Activated T-helper 1 cell treated with Interleukin-2 at 50 U/mL for 16 hours (primary cell): ENCODE results near the gene CD22.

Experiments used
- DNase-seq: peaks from one replicate; pipeline ENCODE4 v3.0.0-alpha.2; 2020; ENCODE audit warnings: low read depth

CD22 gene

GRCh38 chr19:35314031-35314430 is 15.0 kb upstream of the CD22 start:
- no peak for DNase-seq

GRCh38 chr19:35314858-35315470 is 14.0 kb upstream of the CD22 start:
- DNase-seq = no peak

- no peak for DNase-seq
Measured at GRCh38 chr19:35315883-35316282, 13.1 kb upstream of the CD22 start.

- DNase-seq = no peak
Measured at GRCh38 chr19:35316560-35316959, 12.4 kb upstream of the CD22 start.

GRCh38 chr19:35317464-35318043 is 11.4 kb upstream of the CD22 start:
- DNase-seq = no peak

- DNase-seq = no peak
Measured at GRCh38 chr19:35318679-35319448, 10.1 kb upstream of the CD22 start.

GRCh38 chr19:35320065-35320713 is 8.8 kb upstream of the CD22 start:
- no peak for DNase-seq

GRCh38 chr19:35321291-35321690 is 7.7 kb upstream of the CD22 start:
- DNase-seq = no peak

GRCh38 chr19:35322014-35322413 is 7.0 kb upstream of the CD22 start:
- DNase-seq = no peak

GRCh38 chr19:35327642-35328041 is 1.3 kb upstream of the CD22 start:
- no peak for DNase-seq

- DNase-seq = no peak
Measured at GRCh38 chr19:35329323-35329722, 336 bp downstream of the CD22 start.

- DNase-seq = no peak
Measured at GRCh38 chr19:35330475-35330874, 1.5 kb downstream of the CD22 start.

GRCh38 chr19:35331551-35332214 is 2.7 kb downstream of the CD22 start:
- DNase-seq = no peak

GRCh38 chr19:35332817-35333216 is 3.8 kb downstream of the CD22 start:
- DNase-seq = no peak

GRCh38 chr19:35334144-35334753 is 5.3 kb downstream of the CD22 start:
- DNase-seq = no peak

GRCh38 chr19:35336166-35336955 is 7.4 kb downstream of the CD22 start:
- no peak for DNase-seq

- DNase-seq = no peak
Measured at GRCh38 chr19:35337097-35337983, 8.4 kb downstream of the CD22 start.

GRCh38 chr19:35337984-35338296 is 9.0 kb downstream of the CD22 start:
- no peak for DNase-seq

- DNase-seq = no peak
Measured at GRCh38 chr19:35340431-35340830, 11.4 kb downstream of the CD22 start.

GRCh38 chr19:35341006-35341405 is 12.0 kb downstream of the CD22 start:
- DNase-seq = no peak
